Panc1 (cell line): ENCODE measurements around the gene RHBDL1. TPM values are rescaled to one million over a fixed set of nuclear protein-coding genes. Genes with fewer than 3 reads are reported as not detected.

Source experiments
- ATAC-seq: fragments of 200-7000 bp; cut with Tn5 transposase; 2 replicates; pipeline ENCODE4 v1.9.1; 2020; ENCODE audit warnings: mild to moderate bottlenecking, moderate library complexity
- BruUV-seq: library from RNA; stranded (reverse); fragments of 400-500 nt; replicated peaks from 2 replicates; lab custom pipeline; 2021; lab: Mats Ljungman, UMichigan
- CTCF ChIA-PET: fragments of 300-600 bp; sonication (Branson Sonifier 250); formaldehyde crosslinking; loops from one replicate; lab custom pipeline; 2022; ENCODE audit warnings: antibody characterized with exemption; lab: Charles Lee
- POLR2A ChIA-PET: fragments of 300-600 bp; sonication (Branson Sonifier 250); formaldehyde crosslinking; loops from one replicate; lab custom pipeline; 2022; ENCODE audit warnings: antibody characterized with exemption; lab: Charles Lee
- DNase-seq: peaks from one replicate; pipeline ENCODE4 v3.0.0-alpha.2; 2010; ENCODE audit warnings: low read depth, low spot score
- H3K27ac ChIP-seq: 2 replicates; pipeline ENCODE4 v1.5.1; 2011; ENCODE audit warnings: mild to moderate bottlenecking, low read length, inconsistent platforms
- H3K27me3 ChIP-seq: fragments of 200-500 bp; sonication (Bioruptor generic); 2 replicates; pipeline ENCODE4 v1.6.0; 2014; ENCODE audit warnings: low read length, inconsistent platforms; ENCODE audit not compliant: control insufficient read depth, insufficient read depth
- H3K36me3 ChIP-seq: fragments of 200-500 bp; sonication (Bioruptor generic); 2 replicates; pipeline ENCODE4 v1.5.1; 2014; ENCODE audit warnings: inconsistent platforms, mild to moderate bottlenecking, low read length, moderate library complexity; ENCODE audit not compliant: control insufficient read depth, insufficient read depth
- H3K4me1 ChIP-seq: 2 replicates; pipeline ENCODE4 v1.5.1; 2011; ENCODE audit warnings: inconsistent platforms, mild to moderate bottlenecking, low read length, moderate library complexity; ENCODE audit not compliant: control insufficient read depth, insufficient read depth
- H3K4me3 ChIP-seq, 2 experiments: 2 replicates each; pipeline ENCODE4 v1.5.1; 2011 to 2012; ENCODE audit warnings: low read depth in 2 of 2, low read length in 2 of 2, mild to moderate bottlenecking in 2 of 2, inconsistent platforms in 1 of 2, moderate library complexity in 1 of 2
- H3K9me3 ChIP-seq: fragments of 200-500 bp; sonication (Bioruptor generic); 2 replicates; pipeline ENCODE4 v1.5.1; 2014; ENCODE audit warnings: low read depth, mild to moderate bottlenecking, inconsistent platforms, low read length, moderate library complexity; ENCODE audit not compliant: control insufficient read depth, insufficient read depth
- CTCF ChIP-seq: fragments of 450-650 bp; IDR thresholded peaks from 2 replicates; pipeline ENCODE4 v1.5.1; 2017; ENCODE audit warnings: mild to moderate bottlenecking
- POLR2AphosphoS5 ChIP-seq: IDR thresholded peaks from 2 replicates; pipeline ENCODE4 v1.6.1; 2012; ENCODE audit warnings: mild to moderate bottlenecking, low read depth, low read length, moderate library complexity
- REST ChIP-seq, 2 experiments: IDR thresholded peaks; 2 replicates each; pipeline ENCODE4 v1.6.1; 2011 to 2012; ENCODE audit warnings: low read depth in 2 of 2, control low read depth in 1 of 2, low read length in 1 of 2, mild to moderate bottlenecking in 1 of 2, moderate library complexity in 1 of 2; ENCODE audit not compliant: insufficient read depth in 1 of 2
- SIN3A ChIP-seq: IDR thresholded peaks from 2 replicates; pipeline ENCODE4 v1.6.1; 2012; ENCODE audit warnings: low read depth, mild to moderate bottlenecking, low read length, moderate library complexity, borderline replicate concordance; ENCODE audit not compliant: insufficient read depth
- TCF7L2 ChIP-seq: IDR thresholded peaks from 2 replicates; pipeline ENCODE4 v1.6.1; 2011; ENCODE audit warnings: mild to moderate bottlenecking, low read depth, low read length, inconsistent platforms
- in situ Hi-C: cut with HindIII; loops from 2 replicates; pipeline ENCODE4 v1.10.0; 2016; ENCODE audit warnings: low sequenced_read_pairs, low pct_unique_long_range_greater_than_20kb
- intact Hi-C: fragments of 100-400 bp; cut with micrococcal nuclease; formaldehyde crosslinking; loops from one replicate; pipeline ENCODE4 v1.10.0; 2022; ENCODE audit not compliant: unreplicated experiment
- total RNA-seq: library from RNA; stranded (reverse); gene quantifications from one replicate; pipeline ENCODE4 v1.2.1, GENCODE V29; 2021; ENCODE audit not compliant: unreplicated experiment

RHBDL1 gene
- total RNA-seq, 1 experiment from 2014 or later, result 6.6 TPM

GRCh38 chr16:632486-633335 is 42.8 kb upstream of the RHBDL1 start:
- no TSS peak for BruUV-seq

More at GRCh38 chr16:632486-633335, 42.8 kb upstream of the RHBDL1 start:
- DNase-seq (no peak), ATAC-seq (no peak)
- peaks cover 37% of the 10 kb centered on the region for H3K4me1 ChIP-seq
- H3K9me3 ChIP-seq, result no peaks in the 10 kb centered on the region
- no peak overlapping the region for H3K4me3 ChIP-seq
- H3K27ac ChIP-seq, result no peak overlapping the region
- no peaks in the 10 kb centered on the region for H3K27me3 ChIP-seq
- H3K36me3 ChIP-seq, result no peaks in the 10 kb centered on the region
- intact Hi-C loops (no loop called here), in situ Hi-C loops (no loop called here)
- POLR2A ChIA-PET, result no interaction called here
- CTCF ChIA-PET, result no interaction called here
- no peak for TF ChIP-seq REST (IDR thresholded peaks at IDR 0.05; ENCODE audit: insufficient read depth in 1 of 2, low read depth in 2 of 2, low read length in 1 of 2)
- TF ChIP-seq CTCF, result no peak
- TF ChIP-seq TCF7L2, result no peak
- no peak for TF ChIP-seq POLR2AphosphoS5
- TF ChIP-seq SIN3A, result no peak
